Measurements from ENCODE around the gene KIAA0753.
A peak's percentile ranks its signal among the peaks of the same experiment; 100 is the strongest.

KIAA0753 gene
- long read RNA-seq, full-length matches to known transcripts, result 6 of 33 reads
- long read RNA-seq, partial matches to known transcripts, result 8 of 33 reads
- long read RNA-seq, other reads (novel, unspliced or antisense), result 19 of 33 reads

DNA sequence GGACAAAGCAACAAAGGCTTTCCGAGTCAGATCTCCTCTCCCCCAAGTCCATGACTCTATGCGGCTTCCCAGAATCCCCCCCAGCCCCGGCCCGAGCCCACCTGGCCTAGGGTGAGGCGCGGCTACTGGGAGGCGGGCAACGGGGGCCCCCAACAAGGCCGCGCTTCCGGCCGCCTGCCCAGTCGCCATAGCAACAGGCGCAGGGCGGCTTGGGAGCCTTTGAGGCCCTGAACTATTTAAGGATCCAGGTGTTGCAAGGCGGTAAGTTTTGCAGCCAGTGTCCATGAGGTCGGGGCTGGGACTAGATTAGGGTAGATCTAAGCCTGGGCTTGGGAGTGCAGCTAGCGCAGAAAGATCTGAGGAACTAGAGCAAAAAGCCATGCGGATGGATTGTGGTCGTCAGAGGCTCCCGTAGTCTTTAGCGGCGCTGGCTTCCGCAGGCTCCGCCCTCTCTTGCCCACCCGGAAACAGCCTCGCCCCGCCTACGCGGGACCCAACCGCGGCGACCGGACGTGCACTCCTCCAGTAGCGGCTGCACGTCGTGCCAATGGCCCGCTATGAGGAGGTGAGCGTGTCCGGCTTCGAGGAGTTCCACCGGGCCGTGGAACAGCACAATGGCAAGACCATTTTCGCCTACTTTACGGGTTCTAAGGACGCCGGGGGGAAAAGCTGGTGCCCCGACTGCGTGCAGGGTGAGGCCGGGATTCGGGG lies at the start of gene KIAA0753, which contains the start of gene TXNDC17:
KIAA0753 (minus strand) TSS at position 176 of the 711 bp plus-strand sequence. CDS start 5,608 bp downstream, outside the sequence.
TXNDC17 (plus strand) TSS at position 525 of the 711 bp plus-strand sequence; CDS start at position 548, 23 bp downstream.
- Histone ChIP-seq H3K27me3 (ENCODE audit: insufficient read depth, poor library complexity, severe bottlenecking) (no peaks in the 10 kb centered on the region), H3K4me3 (replicated peaks; ENCODE audit: insufficient read depth, low read length) (peak within 1 kb of the TSS; percentile 76), H3K27ac (replicated peaks) (peak within 1 kb of the TSS; percentile 89)
- TF ChIP-seq POLR2AphosphoS5 (IDR thresholded peaks at IDR 0.05; ENCODE audit: low read depth), result peak; percentile 71
- TF ChIP-seq, protein P1, sequence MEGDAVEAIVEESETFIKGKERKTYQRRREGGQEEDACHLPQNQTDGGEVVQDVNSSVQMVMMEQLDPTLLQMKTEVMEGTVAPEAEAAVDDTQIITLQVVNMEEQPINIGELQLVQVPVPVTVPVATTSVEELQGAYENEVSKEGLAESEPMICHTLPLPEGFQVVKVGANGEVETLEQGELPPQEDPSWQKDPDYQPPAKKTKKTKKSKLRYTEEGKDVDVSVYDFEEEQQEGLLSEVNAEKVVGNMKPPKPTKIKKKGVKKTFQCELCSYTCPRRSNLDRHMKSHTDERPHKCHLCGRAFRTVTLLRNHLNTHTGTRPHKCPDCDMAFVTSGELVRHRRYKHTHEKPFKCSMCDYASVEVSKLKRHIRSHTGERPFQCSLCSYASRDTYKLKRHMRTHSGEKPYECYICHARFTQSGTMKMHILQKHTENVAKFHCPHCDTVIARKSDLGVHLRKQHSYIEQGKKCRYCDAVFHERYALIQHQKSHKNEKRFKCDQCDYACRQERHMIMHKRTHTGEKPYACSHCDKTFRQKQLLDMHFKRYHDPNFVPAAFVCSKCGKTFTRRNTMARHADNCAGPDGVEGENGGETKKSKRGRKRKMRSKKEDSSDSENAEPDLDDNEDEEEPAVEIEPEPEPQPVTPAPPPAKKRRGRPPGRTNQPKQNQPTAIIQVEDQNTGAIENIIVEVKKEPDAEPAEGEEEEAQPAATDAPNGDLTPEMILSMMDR (IDR thresholded peaks at IDR 0.05; ENCODE audit: insufficient read depth, low read length), result no peak
- DNase-seq (ENCODE audit: low read depth in 1 of 2, low spot score in 1 of 2), result peak in 1 of 2 experiments; percentile 84

DNA sequence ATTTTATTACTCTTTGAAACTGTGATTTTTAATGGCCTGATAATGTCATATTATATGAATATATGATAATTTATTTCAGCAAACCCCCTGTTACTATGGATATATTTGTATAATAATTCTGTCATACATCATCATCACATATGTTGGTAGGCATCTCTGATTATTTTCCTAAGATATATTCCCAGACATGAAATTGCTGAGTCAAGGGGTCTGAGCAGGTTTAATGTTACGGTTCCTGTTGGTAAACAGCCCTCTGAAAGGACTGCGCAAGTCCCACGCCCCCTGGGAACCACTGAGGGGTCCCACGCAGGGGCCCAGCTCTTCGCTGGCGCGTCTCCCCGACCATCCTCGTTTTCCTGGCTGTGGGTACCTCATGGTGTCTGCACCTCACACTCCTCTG lies 48.4 kb upstream of the KIAA0753 start:
- no peak for DNase-seq (ENCODE audit: low read depth in 1 of 2, low spot score in 1 of 2)
- H3K27ac ChIP-seq (replicated peaks), result no peak overlapping the region
- no peak for TF ChIP-seq GABPA (IDR thresholded peaks at IDR 0.05; ENCODE audit: low read depth)
- TF ChIP-seq, protein P2, sequence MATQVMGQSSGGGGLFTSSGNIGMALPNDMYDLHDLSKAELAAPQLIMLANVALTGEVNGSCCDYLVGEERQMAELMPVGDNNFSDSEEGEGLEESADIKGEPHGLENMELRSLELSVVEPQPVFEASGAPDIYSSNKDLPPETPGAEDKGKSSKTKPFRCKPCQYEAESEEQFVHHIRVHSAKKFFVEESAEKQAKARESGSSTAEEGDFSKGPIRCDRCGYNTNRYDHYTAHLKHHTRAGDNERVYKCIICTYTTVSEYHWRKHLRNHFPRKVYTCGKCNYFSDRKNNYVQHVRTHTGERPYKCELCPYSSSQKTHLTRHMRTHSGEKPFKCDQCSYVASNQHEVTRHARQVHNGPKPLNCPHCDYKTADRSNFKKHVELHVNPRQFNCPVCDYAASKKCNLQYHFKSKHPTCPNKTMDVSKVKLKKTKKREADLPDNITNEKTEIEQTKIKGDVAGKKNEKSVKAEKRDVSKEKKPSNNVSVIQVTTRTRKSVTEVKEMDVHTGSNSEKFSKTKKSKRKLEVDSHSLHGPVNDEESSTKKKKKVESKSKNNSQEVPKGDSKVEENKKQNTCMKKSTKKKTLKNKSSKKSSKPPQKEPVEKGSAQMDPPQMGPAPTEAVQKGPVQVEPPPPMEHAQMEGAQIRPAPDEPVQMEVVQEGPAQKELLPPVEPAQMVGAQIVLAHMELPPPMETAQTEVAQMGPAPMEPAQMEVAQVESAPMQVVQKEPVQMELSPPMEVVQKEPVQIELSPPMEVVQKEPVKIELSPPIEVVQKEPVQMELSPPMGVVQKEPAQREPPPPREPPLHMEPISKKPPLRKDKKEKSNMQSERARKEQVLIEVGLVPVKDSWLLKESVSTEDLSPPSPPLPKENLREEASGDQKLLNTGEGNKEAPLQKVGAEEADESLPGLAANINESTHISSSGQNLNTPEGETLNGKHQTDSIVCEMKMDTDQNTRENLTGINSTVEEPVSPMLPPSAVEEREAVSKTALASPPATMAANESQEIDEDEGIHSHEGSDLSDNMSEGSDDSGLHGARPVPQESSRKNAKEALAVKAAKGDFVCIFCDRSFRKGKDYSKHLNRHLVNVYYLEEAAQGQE (IDR thresholded peaks at IDR 0.05; ENCODE audit: insufficient replicate concordance, low read depth), result no peak
- TF ChIP-seq SPI1 (IDR thresholded peaks at IDR 0.05; ENCODE audit: borderline replicate concordance, low read depth), result no peak
- TF ChIP-seq POLR2AphosphoS5 (IDR thresholded peaks at IDR 0.05; ENCODE audit: low read depth), result no peak
- TF ChIP-seq, protein P1 (IDR thresholded peaks at IDR 0.05; ENCODE audit: insufficient read depth, low read length), result no peak
- no peak overlapping the region for H3K4me3 ChIP-seq (replicated peaks; ENCODE audit: insufficient read depth, low read length)
- no peaks in the 10 kb centered on the region for H3K27me3 ChIP-seq (ENCODE audit: insufficient read depth, poor library complexity, severe bottlenecking)

DNA sequence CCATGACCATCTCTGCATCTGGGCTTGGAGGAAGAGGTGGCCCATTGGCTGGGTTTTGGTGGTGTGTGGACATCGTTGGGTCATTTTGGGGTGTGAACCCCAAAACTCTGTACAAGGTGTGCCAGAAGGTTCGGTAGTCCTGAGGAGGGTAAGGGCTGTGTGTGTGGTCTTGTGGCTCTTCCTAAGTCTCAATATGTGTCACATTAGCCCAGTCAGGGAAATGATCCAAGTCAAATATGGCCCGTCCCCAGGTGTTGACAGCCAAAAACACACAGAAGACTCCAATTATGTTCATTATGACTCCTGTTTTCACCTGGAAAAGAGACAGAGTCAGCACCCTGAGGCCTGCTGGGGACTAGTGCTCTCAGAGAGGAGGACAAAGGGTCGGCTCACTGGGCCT lies 45.5 kb upstream of the KIAA0753 start:
- Histone ChIP-seq H3K27me3 (ENCODE audit: insufficient read depth, poor library complexity, severe bottlenecking) (no peaks in the 10 kb centered on the region), H3K27ac (replicated peaks) (no peak overlapping the region), H3K4me3 (replicated peaks; ENCODE audit: insufficient read depth, low read length) (no peak overlapping the region)
- TF ChIP-seq, protein P1 (IDR thresholded peaks at IDR 0.05; ENCODE audit: insufficient read depth, low read length), result no peak
- TF ChIP-seq SPI1 (IDR thresholded peaks at IDR 0.05; ENCODE audit: borderline replicate concordance, low read depth) (no peak), GABPA (IDR thresholded peaks at IDR 0.05; ENCODE audit: low read depth) (no peak), POLR2AphosphoS5 (IDR thresholded peaks at IDR 0.05; ENCODE audit: low read depth) (no peak)
- TF ChIP-seq, protein P2 (IDR thresholded peaks at IDR 0.05; ENCODE audit: insufficient replicate concordance, low read depth), result no peak
- DNase-seq (ENCODE audit: low read depth in 1 of 2, low spot score in 1 of 2), result no peak

All from HL-60 (cell line).